Prostate gland (tissue), 2 donors: ENCODE results near the gene PIK3C3.

Experiments used
- POLR2A ChIP-seq: fragments of 450-650 bp; IDR thresholded peaks from one replicate; pipeline ENCODE4 v1.6.1; 2016; ENCODE audit warnings: antibody characterized with exemption, mild to moderate bottlenecking
- POLR2AphosphoS5 ChIP-seq: sonication (generic); formaldehyde crosslinking; IDR thresholded peaks from one replicate; pipeline ENCODE4 v1.6.1; 2017; ENCODE audit warnings: antibody characterized with exemption
- TF ChIP-seq, protein P1 (sequence below), 4 experiments: fragments of 200-600 bp in 2 of 4; fragments of 450-650 bp in 2 of 4; sonication (generic) in 2 of 4; IDR thresholded peaks; 1 replicate in 3 of 4; 2 replicates in 1 of 4; pipeline ENCODE4 v1.5.1; 2016 to 2019; ENCODE audit warnings: antibody characterized with exemption in 4 of 4, mild to moderate bottlenecking in 2 of 4, moderate library complexity in 2 of 4

DNA sequence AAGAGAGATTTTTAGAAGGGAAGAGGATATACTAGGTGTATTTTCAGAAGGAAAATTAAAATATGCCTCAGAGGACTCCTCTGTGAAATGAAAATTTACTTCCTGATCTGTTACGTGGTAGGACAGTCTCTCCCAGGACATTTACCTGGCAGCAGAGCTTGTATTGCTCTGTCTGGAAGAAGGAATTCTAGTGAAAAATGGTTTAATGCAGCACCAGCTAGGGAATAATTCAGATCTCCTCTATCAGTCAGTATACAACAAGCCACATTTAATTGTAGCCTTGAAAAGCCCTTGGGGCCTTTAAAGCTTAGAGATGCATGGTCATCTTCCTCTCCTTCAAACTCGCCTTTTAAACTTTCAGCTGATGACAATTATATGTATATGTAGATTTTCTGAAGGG lies 49.6 kb downstream of the PIK3C3 start:
- TF ChIP-seq, protein P1, sequence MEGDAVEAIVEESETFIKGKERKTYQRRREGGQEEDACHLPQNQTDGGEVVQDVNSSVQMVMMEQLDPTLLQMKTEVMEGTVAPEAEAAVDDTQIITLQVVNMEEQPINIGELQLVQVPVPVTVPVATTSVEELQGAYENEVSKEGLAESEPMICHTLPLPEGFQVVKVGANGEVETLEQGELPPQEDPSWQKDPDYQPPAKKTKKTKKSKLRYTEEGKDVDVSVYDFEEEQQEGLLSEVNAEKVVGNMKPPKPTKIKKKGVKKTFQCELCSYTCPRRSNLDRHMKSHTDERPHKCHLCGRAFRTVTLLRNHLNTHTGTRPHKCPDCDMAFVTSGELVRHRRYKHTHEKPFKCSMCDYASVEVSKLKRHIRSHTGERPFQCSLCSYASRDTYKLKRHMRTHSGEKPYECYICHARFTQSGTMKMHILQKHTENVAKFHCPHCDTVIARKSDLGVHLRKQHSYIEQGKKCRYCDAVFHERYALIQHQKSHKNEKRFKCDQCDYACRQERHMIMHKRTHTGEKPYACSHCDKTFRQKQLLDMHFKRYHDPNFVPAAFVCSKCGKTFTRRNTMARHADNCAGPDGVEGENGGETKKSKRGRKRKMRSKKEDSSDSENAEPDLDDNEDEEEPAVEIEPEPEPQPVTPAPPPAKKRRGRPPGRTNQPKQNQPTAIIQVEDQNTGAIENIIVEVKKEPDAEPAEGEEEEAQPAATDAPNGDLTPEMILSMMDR (IDR thresholded peaks at IDR 0.05): no peak
- TF ChIP-seq POLR2A (no peak), POLR2AphosphoS5 (no peak)
